Heart left ventricle (tissue), 13 donors: ENCODE data around the gene SERPINB12.

Source experiments
- CTCF ChIP-seq, 12 donors: fragments of 200-600 bp; sonication (generic) in 4 of 12; IDR thresholded peaks; one replicate each; pipeline versions ENCODE4 v1.5.0 to v1.8.0; 2018 to 2022; ENCODE audit warnings: antibody characterized with exemption in 12 of 12, mild to moderate bottlenecking in 5 of 12
- POLR2A ChIP-seq, 2 donors: fragments of 450-650 bp; IDR thresholded peaks; one replicate each; pipeline ENCODE4 v1.6.1; 2017; ENCODE audit warnings: antibody characterized with exemption in 2 of 2, mild to moderate bottlenecking in 2 of 2, moderate library complexity in 2 of 2
- donor health status: ischemic (EF 13 %, LVEDD 7.1; RV severe dilation, severe dysfunction).
- donor health status: DM: no; HTN: yes; CAD: no.
- donor health status: DM: no; HTN: no; CAD: no.
- donor health status: ischemic (EF 25% LVEDD 6.9; RV normal size, moderate dysfunction).
- donor health status: ischemic (EF 25% LVEDD 5.7; RV mildly dilated, moderate dysfunction).
- donor health status: ischemic (EF 35%, LVEDD 5.7; RV mildly dilated, moderate dysfunction).
- donor health status: nonischemic (EF 11% LVEDD 7.7; RV severe dilation, severe dysfunction).
- donor health status: DM: yes; HTN: yes; CAD: no.
- donor health status: PGD.
- donor health status: ischemic (EF 29% LVEDD 5.4; RV normal size, mild dysfunction).
- donor health status: nonischemic (EF 23%, LVEDD 6.1; RV moderate dilation, normal function).

GRCh38 chr18:63514888-63515678, 27.1 kb upstream of the SERPINB12 start:
- TF ChIP-seq CTCF (IDR thresholded peaks at IDR 0.05) (no peak), POLR2A (IDR thresholded peaks at IDR 0.05) (no peak)
